ENCODE results near the gene PPFIA3. TPM values are rescaled to one million over a fixed set of nuclear protein-coding genes. Genes with fewer than 3 reads are reported as not detected.

PPFIA3 gene
- total RNA-seq, 4 donors from 2014 or later, result 0.68 to 5.7 (median 2.4) TPM

GRCh38 chr19:49155820-49156346 lies 36.5 kb downstream of the PPFIA3 start:
- TF ChIP-seq CTCF (IDR thresholded peaks at IDR 0.05; ENCODE audit: low read depth), result no peak

GRCh38 chr19:49157445-49158224 lies 38.3 kb downstream of the PPFIA3 start, which contains the start of gene TRPM4:
TRPM4 (plus strand) TSS chr19:49157792; CDS start chr19:49157867, 75 bp downstream.
- TF ChIP-seq CTCF (IDR thresholded peaks at IDR 0.05; ENCODE audit: low read depth), result no peak

- TF ChIP-seq CTCF (IDR thresholded peaks at IDR 0.05; ENCODE audit: low read depth), result no peak
Observed at GRCh38 chr19:49160450-49161189, 41.3 kb downstream of the PPFIA3 start.

- TF ChIP-seq CTCF (IDR thresholded peaks at IDR 0.05; ENCODE audit: low read depth), result no peak
Observed at GRCh38 chr19:49161987-49162386, 42.6 kb downstream of the PPFIA3 start.

GRCh38 chr19:49165111-49165750 lies 45.9 kb downstream of the PPFIA3 start:
- no peak for TF ChIP-seq CTCF (IDR thresholded peaks at IDR 0.05; ENCODE audit: low read depth)

- TF ChIP-seq CTCF (IDR thresholded peaks at IDR 0.05; ENCODE audit: low read depth), result no peak
Observed at GRCh38 chr19:49165865-49166301, 46.5 kb downstream of the PPFIA3 start.

All from subcutaneous adipose tissue (tissue), 4 donors.